CD4-positive, alpha-beta T cell treated with Interleukin-6 at 100 ng/mL for 8 hours (primary cell): ENCODE measurements around the gene DLL3.
"Not testable (repeated sequence)": the region's sequence is repeated elsewhere in the genome, so short reads cannot be mapped to it uniquely, and the experiment has no call there.

ENCODE experiments used
- DNase-seq: peaks from one replicate; pipeline ENCODE4 v3.0.0-alpha.2; 2020; ENCODE audit warnings: mixed read lengths, low spot score

DLL3 gene, protein sequence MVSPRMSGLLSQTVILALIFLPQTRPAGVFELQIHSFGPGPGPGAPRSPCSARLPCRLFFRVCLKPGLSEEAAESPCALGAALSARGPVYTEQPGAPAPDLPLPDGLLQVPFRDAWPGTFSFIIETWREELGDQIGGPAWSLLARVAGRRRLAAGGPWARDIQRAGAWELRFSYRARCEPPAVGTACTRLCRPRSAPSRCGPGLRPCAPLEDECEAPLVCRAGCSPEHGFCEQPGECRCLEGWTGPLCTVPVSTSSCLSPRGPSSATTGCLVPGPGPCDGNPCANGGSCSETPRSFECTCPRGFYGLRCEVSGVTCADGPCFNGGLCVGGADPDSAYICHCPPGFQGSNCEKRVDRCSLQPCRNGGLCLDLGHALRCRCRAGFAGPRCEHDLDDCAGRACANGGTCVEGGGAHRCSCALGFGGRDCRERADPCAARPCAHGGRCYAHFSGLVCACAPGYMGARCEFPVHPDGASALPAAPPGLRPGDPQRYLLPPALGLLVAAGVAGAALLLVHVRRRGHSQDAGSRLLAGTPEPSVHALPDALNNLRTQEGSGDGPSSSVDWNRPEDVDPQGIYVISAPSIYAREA

DNA sequence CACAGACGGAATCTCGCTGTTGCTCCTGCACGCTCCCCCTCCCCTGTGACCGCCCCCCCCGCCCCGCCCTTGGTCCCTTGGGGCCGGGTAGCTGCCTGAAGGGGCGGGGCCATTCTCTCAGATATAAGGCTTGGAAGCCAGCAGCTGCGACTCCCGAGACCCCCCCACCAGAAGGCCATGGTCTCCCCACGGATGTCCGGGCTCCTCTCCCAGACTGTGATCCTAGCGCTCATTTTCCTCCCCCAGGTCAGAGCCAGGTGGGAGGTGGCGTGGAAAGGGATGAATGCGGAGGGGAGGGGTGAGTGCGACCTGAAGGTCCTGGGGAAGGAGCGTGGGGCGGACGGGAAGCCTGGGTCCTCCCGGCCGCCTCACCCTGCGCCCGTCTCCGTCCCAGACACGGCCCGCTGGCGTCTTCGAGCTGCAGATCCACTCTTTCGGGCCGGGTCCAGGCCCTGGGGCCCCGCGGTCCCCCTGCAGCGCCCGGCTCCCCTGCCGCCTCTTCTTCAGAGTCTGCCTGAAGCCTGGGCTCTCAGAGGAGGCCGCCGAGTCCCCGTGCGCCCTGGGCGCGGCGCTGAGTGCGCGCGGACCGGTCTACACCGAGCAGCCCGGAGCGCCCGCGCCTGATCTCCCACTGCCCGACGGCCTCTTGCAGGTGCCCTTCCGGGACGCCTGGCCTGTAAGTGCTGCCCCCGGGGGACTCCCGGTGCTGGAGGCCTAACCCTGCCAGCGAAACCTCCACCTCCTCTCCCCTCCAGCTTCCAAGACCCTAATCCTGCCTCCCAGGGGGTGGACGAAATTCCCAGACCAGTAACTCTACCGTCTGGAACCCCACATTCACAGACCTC, at the start of gene DLL3:
DLL3 (plus strand) TSS at position 150 of the 845 bp plus-strand sequence; CDS start at position 178, 28 bp downstream.
- DNase-seq, result no peak

DNA sequence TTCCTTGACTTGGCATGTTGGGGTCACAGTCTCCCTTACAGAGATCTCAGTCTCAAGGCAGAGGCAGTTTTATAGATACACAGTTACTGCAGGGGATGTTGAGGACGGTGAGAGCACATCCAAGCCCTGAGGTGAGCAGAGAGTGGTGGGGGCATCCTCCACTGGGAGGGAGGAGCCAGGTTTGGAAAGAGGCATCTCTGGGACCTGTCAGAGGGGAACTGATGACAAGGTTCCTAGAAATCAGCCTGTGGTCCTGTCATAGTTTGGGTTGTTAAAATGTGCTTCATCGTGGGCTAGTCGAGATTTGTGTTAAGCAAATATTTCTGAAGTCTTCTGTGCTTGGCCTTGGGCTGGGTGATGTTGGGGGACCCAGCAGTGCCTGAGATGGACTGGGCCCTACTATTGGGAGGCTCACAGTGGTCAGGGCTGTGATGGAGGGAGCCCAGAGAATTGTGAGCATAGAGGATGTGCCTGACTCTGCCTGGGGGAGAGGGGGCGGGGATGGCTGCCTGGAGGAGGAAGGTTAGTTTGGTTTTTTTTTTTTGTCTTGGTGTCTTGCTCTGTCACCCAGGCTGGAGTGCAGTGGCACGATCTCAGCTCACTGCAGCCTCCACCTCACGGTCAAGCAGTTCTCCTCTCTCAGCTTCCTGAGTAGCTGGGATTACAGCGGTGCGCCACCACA, 49.5 kb upstream of the DLL3 start:
- DNase-seq, result no peak

DNA sequence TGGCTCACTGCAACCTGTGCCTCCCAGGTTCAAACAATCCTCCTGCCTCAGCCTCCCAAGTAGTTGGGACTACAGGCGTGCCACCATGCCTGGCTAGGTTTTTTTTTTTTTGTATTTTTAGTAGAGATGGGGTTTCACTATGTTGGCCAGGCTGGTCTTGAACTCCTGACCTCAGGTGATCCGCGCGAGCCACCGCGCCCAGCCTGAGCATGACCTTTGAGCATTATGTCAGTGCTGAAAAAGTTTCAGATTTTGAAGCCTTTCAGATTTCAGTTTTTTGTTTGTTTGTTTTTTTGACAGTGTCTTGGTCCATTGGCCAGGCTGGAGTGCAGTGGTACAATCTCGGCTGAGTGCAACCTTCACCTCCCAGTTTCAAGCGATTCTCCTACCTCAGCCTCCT, 47.5 kb upstream of the DLL3 start:
- DNase-seq, result not testable (repeated sequence)

DNA sequence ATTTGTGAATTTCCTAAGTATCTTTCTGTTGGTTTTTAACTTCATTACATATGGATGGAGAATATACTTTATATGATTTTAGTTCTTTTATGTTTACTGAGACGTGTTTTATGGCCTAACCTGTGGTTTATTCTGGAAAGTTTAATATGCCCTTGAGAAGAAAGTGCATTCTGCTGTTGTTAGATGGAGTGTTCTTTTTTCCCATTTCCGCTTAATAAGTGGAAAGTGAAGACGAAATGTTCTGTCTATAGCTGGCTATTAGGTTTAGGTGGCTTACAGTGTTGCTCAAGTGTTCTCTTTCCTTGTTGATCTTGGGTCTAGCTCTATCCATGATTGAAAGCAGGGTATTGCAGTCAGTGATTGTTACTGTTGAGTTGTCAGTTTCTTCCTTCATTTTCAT, 35.3 kb upstream of the DLL3 start:
- DNase-seq, result no peak

DNA sequence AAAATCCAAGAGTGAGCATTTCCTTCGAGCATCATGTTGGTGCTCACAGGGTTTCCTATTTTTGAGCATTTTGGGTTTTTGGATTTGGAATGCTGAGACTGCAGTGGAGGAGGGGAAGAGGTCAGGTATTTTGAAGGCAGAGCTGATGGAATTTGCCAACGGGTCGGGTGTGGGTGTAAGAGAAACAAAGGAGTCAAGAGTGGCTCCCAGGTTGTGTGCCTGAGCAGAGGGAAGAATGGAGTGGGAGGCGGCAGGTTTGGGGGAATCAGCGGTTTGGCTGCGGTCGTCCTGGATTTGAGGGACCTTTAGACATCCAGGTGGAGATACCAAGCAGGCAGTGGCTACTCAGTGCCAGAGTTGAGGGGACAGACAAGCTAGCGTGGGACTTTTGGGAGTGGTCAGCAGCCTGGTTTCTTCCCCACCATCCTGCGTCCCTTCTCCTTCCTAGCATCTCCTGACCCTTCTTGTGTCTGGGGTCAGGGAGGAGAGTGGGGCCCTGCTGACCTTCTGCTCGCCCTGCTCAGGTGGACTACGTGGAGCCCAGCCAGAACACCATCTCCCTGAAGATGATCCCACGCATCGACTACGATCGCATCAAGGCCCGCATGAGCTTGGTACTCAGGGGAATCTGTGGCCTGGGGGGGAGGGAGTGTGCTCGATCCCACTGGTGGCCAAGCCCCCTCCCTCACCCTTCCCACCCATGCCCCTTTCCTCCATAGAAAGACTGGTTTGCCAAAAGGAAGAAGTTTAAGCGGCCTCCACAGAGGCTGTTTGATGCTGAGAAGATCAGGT, 32.6 kb upstream of the DLL3 start:
- DNase-seq, result no peak

DNA sequence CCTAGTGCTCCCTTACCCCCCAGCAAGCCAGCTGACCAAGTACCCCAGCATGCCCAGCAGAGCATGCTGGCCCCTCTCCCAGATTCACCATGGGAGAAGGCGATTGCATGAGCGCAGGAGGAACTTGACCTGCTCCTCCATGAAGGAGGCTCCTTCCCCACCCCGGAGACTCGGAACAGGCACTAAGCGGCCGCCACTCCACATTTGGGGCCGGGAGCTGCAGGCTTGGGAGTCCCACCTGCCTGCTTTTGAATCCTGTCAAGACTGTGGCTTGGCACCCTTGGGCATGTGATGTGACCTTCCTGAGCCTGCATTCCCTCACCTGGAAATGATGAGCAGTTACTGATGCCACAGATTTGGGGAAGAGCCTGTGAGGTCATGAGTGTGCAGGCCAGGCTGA, 30.8 kb upstream of the DLL3 start:
- DNase-seq, result no peak

DNA sequence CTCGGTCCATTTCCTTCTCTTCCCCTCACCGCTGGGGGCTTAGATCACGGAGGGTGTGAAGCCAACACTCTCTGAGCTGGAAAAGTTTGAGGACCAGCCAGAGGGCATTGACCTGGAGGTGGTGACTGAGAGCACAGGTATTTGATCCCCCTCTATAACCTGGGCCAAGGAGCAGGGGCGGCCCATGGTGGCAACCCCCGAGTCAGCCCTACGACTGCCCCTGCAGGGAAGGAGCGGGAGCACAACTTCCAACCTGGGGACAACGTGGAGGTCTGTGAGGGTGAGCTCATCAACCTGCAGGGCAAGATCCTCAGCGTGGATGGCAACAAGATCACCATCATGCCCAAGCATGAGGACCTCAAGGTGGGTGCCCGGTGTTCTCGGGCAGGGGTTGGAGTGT, 29.7 kb upstream of the DLL3 start:
- DNase-seq, result no peak

DNA sequence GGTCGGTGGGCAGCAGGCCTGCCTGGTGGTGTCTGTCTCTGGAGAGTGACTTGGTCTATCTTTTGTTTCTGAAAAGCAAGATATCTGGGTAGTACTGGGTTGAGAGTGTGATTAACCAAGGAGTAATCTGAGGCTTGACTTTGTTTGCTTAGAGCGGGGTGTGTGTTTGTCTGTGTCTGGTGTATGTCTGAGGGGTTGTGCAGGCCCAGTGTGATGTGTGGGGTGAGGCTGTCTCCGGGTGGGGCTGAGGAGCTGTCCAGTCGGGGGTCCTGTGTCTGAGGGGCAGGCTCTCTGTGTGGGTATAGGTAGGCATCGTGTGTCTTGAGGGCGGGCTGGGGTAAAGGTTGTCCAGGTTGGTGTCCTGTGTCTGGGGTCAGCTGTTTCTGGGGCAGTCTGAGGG, 29.2 kb upstream of the DLL3 start:
- no peak for DNase-seq

DNA sequence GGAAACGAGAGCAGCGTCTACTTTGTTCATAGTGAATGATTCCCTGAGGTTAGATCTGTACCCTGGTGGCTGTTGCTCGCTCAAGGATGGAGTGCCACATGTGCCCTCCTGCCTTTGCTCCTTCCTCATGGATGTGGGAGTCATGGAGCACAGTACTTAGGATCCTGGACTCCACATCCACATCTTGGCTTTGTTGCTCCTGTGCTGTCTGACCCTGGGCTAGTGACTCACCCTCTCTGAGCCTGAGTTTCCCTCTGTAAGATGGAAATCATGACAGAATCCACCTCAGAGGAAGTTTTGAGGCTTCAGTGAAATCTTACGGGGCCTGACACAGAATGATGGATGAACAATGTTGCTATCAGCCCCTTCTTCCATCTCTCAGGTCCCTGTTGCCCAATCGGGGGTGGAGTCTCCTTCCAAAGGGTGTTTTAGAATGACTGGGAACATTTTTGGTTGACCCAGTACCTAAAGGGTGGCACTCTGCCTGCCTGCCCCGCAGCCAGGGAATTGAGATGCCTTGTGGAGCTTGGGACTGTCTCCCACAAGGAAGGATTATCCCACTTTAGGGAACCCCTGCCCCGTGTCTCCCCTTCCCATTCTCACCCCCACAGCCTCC, 27.9 kb upstream of the DLL3 start:
- DNase-seq, result no peak

DNA sequence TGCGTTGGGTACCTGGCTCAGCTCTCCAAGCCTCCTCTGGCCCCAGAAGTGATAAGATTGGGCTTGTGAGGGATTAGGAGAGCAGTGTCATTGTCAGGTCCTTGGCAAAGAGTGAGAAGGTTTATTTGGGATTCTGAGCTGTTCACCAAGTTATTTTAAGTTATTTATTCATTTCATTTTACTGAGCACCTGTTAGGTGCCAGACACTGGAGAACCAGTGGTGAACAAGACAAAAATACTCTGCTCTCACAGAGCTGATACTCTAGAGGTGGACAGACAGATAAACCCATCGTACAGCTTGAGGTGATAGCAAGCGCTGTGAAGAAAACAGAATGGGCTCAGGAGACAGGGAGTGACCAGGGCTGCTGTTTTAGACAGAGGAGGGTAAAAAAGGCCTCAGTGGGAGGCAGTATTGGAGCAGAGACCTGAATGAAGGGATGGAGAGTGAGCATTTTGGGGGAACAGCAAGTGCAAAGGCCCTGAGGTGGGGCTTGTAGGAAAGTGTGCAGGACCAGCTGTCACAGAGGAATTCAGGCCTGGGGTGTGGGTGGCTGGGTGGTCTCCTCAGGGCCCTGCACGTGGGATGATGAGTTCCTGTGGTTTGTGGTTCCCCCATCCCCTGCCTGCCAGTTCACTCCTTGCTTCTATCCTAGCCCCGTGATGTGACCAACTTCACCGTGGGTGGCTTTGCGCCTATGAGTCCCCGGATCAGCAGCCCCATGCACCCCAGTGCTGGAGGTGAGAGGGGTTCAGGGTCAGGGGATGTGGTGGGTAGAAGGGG, 26.8 kb upstream of the DLL3 start:
- DNase-seq, result no peak

DNA sequence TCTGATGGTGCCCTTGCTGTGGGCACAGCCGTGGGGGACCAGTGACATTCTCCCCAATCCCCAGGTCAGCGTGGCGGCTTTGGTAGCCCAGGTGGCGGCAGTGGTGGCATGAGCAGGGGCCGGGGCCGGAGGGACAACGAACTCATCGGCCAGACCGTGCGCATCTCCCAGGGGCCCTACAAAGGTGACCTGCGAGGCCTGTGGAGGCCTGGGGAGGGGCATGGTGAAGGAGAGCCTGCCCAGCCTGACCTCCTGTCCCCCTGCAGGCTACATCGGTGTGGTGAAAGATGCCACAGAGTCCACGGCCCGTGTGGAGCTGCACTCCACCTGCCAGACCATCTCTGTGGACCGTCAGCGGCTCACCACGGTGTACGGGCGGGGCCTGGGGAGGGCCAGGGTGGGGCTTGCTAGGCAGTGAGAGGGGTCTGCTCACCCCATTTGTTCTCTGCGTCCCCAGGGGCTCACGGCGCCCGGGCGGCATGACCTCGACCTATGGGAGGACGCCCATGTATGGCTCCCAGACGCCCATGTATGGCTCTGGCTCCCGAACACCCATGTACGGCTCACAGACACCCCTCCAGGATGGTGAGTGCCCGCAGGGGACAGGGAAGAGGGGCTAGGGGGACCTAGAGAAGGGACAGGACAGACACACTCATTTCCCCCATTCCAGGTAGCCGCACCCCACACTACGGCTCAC, 25.9 kb upstream of the DLL3 start:
- DNase-seq, result no peak

DNA sequence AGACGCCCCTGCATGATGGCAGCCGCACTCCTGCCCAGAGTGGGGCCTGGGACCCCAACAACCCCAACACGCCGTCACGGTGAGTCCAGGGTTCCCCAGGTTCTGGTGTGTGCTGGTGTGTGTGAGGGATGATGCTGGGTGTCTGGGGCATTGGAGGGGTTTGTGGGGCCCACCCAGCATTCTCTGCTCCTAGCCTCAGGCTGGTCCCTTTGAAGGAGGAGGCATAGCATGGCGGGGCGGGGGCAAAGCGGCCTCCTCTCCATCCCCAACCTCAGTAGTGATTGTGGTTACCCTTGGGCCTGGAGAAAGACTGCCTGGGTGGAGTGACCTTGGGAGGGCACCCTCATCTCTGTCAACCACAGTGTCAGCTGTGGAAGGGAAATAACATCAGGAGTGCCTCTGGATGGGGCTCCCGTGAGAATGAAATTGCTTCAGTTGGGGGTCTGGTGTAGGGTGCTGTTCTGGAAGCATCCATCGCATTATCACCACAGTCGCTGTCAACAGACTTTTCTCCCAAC, 25.2 kb upstream of the DLL3 start:
- DNase-seq, result no peak

DNA sequence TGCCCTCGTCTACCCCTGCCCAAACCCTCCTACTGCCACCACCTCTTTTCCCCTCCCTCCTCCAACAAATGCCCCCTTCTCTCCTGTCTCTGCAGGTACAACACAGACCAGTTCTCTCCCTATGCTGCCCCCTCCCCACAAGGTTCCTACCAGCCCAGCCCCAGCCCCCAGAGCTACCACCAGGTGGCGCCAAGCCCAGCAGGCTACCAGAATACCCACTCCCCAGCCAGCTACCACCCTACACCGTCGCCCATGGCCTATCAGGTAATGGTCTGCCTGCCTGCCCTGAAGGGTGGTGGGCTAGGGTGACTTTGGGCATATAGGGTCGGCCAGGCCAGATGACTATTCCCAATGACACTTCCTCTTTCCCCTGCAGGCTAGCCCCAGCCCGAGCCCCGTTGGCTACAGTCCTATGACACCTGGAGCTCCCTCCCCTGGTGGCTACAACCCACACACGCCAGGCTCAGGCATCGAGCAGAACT, 24.6 kb upstream of the DLL3 start:
- DNase-seq, result peak; percentile 63

DNA sequence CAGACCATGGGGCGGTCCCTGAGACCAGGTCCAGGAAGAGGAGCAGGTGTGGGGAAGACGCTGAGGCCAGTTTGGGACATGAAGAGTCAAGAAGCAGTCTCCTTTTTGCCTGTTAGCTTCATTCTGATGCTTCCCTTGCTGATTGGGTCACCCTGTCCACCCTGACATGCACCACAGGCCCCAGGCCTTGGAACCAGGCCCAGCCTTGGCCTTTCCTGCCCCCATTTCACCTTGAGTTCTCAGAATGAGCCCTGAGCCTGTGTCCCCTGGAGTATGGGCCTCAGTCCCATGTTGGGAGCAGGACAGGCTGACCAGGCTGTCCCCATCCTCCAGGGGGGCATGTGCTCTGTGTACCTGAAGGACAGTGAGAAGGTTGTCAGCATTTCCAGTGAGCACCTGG, 23.0 kb upstream of the DLL3 start:
- DNase-seq, result no peak

DNA sequence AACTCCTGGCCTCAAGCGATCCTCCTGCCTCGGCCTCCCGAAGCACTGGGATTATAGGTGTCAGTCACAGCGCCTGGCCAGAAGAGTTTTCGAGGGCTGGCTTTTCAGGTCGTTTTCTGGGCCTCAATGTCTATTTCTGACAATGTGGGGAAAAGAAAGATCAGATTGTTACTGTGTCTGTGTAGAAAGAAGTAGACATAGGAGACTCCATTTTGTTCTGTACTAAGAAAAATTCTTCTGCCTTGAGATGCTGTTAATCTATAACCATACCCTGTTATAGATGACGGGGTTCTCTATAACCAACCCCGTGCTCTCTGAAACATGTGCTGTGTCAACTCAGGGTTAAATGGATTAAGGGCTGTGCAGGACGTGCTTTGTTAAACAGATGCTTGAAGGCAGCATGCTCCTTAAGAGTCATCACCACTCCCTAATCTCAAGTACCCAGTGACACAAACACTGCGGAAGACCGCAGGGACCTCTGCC, 19.4 kb upstream of the DLL3 start:
- not testable (repeated sequence) for DNase-seq

DNA sequence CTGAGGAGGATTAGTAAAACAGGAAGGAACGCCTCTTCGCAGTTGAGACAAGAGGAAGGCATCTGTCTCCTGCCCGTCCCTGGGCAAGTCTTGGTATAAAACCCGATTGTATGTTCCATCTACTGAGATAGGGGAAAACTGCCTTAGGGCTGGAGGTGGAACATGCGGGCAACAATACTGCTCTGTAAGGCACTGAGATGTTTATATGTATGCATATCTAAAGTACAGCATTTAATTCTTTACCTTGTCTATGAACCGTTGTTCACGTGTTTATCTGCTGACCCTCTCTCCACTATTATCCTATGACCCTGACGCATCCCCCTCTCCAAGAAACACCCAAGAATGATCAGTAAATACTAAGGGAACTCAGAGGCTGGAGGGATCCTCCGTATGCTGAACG, 18.8 kb upstream of the DLL3 start:
- DNase-seq, result no peak

DNA sequence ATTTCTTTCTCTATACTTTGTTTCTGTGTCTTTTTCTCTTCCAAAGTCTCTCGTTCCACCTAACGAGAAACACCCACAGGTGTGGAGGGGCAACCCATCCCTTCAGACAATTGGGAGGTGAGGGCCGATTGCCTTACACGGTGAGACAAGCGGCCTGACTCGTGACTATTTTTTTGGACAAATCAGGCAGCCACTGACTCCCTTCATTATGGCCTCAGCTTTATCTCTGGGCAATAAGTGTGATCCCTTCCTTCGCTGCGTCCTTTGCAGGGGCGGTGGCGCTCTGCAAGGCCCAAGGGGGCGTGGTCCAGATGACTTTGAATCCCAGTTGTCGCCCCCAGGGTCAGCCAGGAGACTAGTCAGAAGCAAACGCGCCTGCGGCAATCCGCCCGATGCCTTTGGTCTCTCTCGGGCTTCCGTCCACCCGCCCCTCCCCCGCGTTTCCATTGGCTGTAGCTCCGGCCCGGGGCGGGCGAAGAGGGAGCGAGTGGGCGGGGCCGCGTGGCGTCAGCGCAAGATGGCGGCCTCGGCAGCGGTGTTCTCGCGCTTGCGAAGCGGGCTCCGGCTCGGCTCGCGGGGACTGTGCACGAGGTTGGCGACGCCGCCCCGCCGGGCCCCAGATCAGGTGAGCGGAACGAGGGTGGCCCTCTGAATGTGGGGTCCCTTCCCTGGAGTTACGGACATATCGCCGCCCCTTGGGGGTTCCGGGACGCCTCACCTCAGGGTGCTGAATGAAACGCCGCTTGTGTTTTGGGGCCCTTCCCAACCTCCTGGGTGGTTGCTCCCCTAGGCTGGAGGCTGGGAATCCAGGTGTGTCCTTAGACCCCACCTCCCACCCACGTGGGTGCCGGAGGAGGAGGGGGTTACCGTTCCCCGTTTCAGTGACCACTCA, 18.2 kb upstream of the DLL3 start, which contains the start of gene TIMM50:
TIMM50 (plus strand) TSS at position 502 of the 892 bp plus-strand sequence; CDS start at position 518, 16 bp downstream.
- DNase-seq, result peak; percentile 94

DNA sequence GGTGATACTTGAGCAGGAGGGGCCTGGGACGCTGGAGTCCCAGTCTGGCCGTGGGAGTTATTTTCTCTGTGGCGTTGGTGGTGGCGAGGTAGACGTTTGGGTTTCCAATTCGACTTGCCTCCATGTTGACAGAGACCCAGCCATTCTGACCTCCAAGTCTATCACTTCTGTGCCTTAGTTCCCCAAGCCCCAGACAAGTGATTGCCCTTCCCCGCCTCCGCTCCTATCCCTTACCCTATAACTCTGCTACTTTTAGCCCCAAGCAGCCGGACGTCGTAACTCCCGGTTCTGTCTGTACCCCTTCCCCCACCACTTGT, 17.6 kb upstream of the DLL3 start:
- DNase-seq, result no peak
